ENCODE data around the gene ZDHHC12. TPM values are rescaled to one million over a fixed set of nuclear protein-coding genes. Genes with fewer than 3 reads are reported as not detected.

The ZDHHC12 gene
- polyA plus RNA-seq, 2 of the 4 experiments (the other 2 are of a cell fraction): 37.6 to 75.7 TPM

- FAIRE-seq (no peak), ATAC-seq (no peak), DNase-seq (ENCODE audit: low read depth in 1 of 2, low spot score in 1 of 2) (no peak)
- Histone ChIP-seq H3K4me2 (no peak overlapping the region; the same call in 2 of the 3 replicates), H3K4me1 (peaks cover 50% of the 10 kb centered on the region), H3K27ac (peak overlapping the region in 1 of 2 experiments; percentile 100; a peak in 3 of 6 replicates), H3K9me3 (no peaks in the 10 kb centered on the region), H3K4me3 (no peak overlapping the region)
- POLR2A ChIA-PET: no interaction called here
- TF ChIP-seq, protein P1, sequence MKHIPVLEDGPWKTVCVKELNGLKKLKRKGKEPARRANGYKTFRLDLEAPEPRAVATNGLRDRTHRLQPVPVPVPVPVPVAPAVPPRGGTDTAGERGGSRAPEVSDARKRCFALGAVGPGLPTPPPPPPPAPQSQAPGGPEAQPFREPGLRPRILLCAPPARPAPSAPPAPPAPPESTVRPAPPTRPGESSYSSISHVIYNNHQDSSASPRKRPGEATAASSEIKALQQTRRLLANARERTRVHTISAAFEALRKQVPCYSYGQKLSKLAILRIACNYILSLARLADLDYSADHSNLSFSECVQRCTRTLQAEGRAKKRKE (CRISPR knock-in tag; IDR thresholded peaks at IDR 0.05; ENCODE audit: low read depth): no peak
- TF ChIP-seq CHD2 (IDR thresholded peaks at IDR 0.05; ENCODE audit: low read length, partially characterized antibody) (no peak), POLR2AphosphoS2 (conservative IDR thresholded peaks at IDR 0.05; ENCODE audit: low read length) (no peak), RFX5 (IDR thresholded peaks at IDR 0.05) (no peak), KDM1A (IDR thresholded peaks at IDR 0.05; ENCODE audit: low read depth) (no peak), SREBF2 (IDR thresholded peaks at IDR 0.05) (no peak), EHMT2 (IDR thresholded peaks at IDR 0.05; ENCODE audit: low read depth) (no peak), CBX8 (IDR thresholded peaks at IDR 0.05) (no peak), ZC3H11A (IDR thresholded peaks at IDR 0.05) (no peak), CHD4 (IDR thresholded peaks at IDR 0.05; ENCODE audit: borderline replicate concordance) (no peak), ESRRA (IDR thresholded peaks at IDR 0.05; ENCODE audit: borderline replicate concordance, low read length) (no peak), E2F6 (IDR thresholded peaks at IDR 0.05; ENCODE audit: borderline replicate concordance, low read depth) (no peak), RAD21 (conservative IDR thresholded peaks at IDR 0.05 in 1 of 2, IDR thresholded peaks at IDR 0.05 in 1 of 2) (no peak), FOXS1 (CRISPR knock-in tag; IDR thresholded peaks at IDR 0.05) (no peak), BHLHE40 (IDR thresholded peaks at IDR 0.05; ENCODE audit: low read depth, low read length) (no peak), CEBPB (IDR thresholded peaks at IDR 0.05) (no peak)
- CTCF ChIA-PET: interaction anchor here (0.9 to 1.9 kb wide), 3 partner anchors 15 to 52 kb away, joined by 4 to 8 read pairs (median 8); partner anchors contain the start of gene PKN3
- 88% methylated on average over 4 of the region's 4 CpGs for WGBS (ENCODE audit: missing lambda C conversion rate)
These were observed 36.5 kb downstream of the ZDHHC12 start for GRCh38 chr9:128687453-128687852.

DNA sequence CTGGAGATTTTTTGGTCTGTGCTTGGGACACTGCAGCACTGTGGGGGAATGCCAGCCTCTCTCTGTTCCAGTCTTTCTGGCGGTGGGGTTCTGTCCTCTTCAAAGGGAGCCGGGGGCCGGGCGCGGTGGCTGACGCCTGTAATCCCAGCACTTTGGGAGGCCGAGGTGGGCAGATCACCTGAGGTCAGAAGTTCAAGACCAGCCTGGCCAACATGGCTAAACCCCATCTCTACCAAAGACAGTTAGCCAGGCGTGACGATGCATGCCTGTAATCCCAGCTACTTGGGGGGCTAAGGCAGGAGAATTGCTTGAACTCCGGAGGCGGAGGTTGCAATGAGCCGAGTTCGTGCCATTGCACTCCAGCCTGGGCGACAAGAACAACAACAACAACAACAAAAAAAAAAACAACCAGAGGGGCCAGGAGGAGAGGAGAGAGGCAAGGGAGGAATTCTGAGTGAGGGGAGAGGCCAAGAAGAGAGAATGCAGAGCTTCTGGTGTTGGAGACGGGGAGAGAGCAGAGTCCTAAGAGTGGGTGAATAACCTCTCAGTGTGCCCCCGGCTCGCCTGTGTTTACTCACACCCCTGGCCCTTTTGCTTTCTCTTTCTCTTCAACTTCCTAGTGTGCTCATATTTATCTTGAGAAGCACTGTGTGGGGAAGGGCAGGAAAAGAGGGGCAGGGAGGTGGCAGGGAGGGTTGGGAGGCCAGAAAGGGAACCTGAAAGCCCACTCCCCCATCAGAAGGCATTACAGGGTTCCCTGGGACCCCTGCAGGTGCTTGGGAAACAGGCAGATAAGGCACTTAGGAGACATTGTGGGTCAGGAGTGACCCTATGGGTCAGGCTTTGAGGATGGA lies 38.1 kb downstream of the ZDHHC12 start:
- TF ChIP-seq GATA3 (IDR thresholded peaks at IDR 0.05; ENCODE audit: borderline replicate concordance): no peak
- TF ChIP-seq RARB (CRISPR knock-in tag; IDR thresholded peaks at IDR 0.05): no peak
- TF ChIP-seq EHMT2 (IDR thresholded peaks at IDR 0.05; ENCODE audit: low read depth): no peak
- no peak for TF ChIP-seq MAFK (IDR thresholded peaks at IDR 0.05; ENCODE audit: partially characterized antibody)
- no peak for TF ChIP-seq BCL3 (IDR thresholded peaks at IDR 0.05)
- TF ChIP-seq SREBF2 (IDR thresholded peaks at IDR 0.05): no peak
- no peak for TF ChIP-seq FOSL2 (IDR thresholded peaks at IDR 0.05)
- no peak for TF ChIP-seq FOSL2 (CRISPR knock-in tag; IDR thresholded peaks at IDR 0.05)
- no peak for TF ChIP-seq FOSB (CRISPR knock-in tag; IDR thresholded peaks at IDR 0.05)
- no peak for TF ChIP-seq CBX2 (IDR thresholded peaks at IDR 0.05; ENCODE audit: borderline replicate concordance, low read depth)
- TF ChIP-seq EP300 (IDR thresholded peaks at IDR 0.05): no peak
- TF ChIP-seq JUN (IDR thresholded peaks at IDR 0.05): no peak
- DNase-seq (ENCODE audit: low read depth in 1 of 2, low spot score in 1 of 2): no peak
- CTCF ChIA-PET: interaction anchor here (2.5 kb wide), 1 partner anchor 50 kb away, joined by 13 read pairs; no protein-coding TSS in a partner anchor
- H3K4me2 ChIP-seq: peak overlapping the region; percentile 91
- POLR2A ChIA-PET: interaction anchor here (2.2 kb wide), 1 partner anchor 51 kb away, joined by 24 read pairs; no protein-coding TSS in a partner anchor
- peaks cover 34% of the 10 kb centered on the region for H3K4me1 ChIP-seq
- peak overlapping the region in 1 of 2 experiments; percentile 97; a peak in 4 of 6 replicates for H3K27ac ChIP-seq
- no peaks in the 10 kb centered on the region for H3K9me3 ChIP-seq
- ATAC-seq: no peak
- no peak overlapping the region for H3K4me3 ChIP-seq
- 86% methylated on average over 17 of the region's 17 CpGs for WGBS (ENCODE audit: missing lambda C conversion rate)
- FAIRE-seq: no peak
